ENCODE data around the gene TACO1. TPM values are rescaled to one million over a fixed set of nuclear protein-coding genes. Genes with fewer than 3 reads are reported as not detected.

Gene TACO1
- total RNA-seq, 2 experiments from 2014 or later, result 23.3 to 27.8 TPM

DNA sequence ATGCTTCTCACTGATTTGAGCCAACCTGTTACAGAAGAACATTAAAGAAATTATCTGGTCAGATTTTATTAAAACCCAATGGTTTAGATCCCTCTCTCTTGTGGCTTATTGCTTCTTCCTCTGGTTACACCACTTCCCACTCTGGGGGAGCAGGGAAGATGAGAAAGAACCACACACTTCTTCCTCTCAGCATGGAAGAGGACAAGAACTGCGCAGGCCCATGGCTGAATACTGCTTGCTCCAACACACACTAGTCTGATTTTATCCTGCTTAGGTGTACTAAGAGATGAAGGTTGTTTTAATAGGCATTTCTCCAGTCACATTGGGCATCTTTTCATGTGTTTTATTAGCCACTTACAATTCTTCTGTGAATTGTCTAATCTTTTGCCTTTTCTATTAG lies 49.1 kb downstream of the TACO1 start:
- DNase-seq (no peak), ATAC-seq (no peak)
- Mint-ChIP-seq H3K36me3 (peaks cover 19% of the 10 kb centered on the region), H3K27ac (no peak overlapping the region), H3K4me3 (no peak overlapping the region), H3K9me3 (ENCODE audit: low read depth) (no peaks in the 10 kb centered on the region), H3K4me1 (peaks cover 12% of the 10 kb centered on the region), H3K27me3 (no peaks in the 10 kb centered on the region)
- CTCF ChIA-PET, result no interaction called here

DNA sequence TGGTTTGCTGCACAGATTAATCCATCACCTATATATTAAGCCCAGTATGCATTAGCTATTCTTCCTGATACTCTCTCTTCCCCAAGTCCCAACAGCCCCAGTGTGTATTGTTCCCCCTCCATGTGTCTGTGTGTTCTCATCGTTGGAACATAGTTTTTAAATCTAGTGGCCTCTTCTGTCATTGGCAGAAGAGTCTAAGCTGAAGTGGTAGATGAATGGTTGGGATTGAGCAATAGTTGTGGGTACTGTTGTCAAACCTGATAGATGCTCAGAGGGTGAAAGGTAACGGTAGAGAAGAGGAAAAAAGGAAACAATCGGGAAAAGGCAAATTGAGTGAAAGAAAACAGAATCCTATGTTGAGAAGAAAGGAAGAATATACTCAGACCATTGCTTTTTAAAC lies 51.4 kb downstream of the TACO1 start:
- no peak overlapping the region for H3K4me3 Mint-ChIP-seq
- ATAC-seq (no peak), DNase-seq (no peak)
- CTCF ChIA-PET, result interaction anchor here (1.2 to 1.3 kb wide), 2 partner anchors 9 to 14 kb away, joined by 3 read pairs; no protein-coding TSS in a partner anchor
- H3K36me3 Mint-ChIP-seq, result peaks cover 17% of the 10 kb centered on the region
- no peak overlapping the region for H3K27ac Mint-ChIP-seq
- no peaks in the 10 kb centered on the region for H3K27me3 Mint-ChIP-seq
- no peaks in the 10 kb centered on the region for H3K9me3 Mint-ChIP-seq (ENCODE audit: low read depth)
- H3K4me1 Mint-ChIP-seq, result peaks cover 9% of the 10 kb centered on the region

DNA sequence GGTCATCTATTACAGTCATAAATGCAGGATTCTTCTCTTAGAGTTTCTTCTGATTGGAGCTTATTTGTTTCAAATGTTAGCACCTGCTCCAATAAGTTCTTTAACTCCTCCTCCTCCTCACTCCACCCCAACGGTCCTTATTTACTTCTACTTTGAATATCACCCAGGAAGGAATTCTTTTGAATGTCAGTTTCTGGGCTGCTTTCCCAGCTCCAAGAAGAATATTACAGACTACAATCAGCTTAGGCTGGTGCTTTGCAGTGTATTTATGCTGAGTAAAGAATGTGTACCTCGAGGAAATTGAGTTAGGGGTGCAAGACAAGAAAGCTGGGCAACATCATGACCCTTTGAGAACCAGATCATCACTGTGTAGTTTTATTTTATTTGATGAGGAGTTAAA lies 52.4 kb downstream of the TACO1 start:
- ATAC-seq (no peak), DNase-seq (no peak)
- H3K4me1 Mint-ChIP-seq, result peaks cover 9% of the 10 kb centered on the region
- H3K27ac Mint-ChIP-seq, result no peak overlapping the region
- peaks cover 21% of the 10 kb centered on the region for H3K36me3 Mint-ChIP-seq
- H3K27me3 Mint-ChIP-seq, result no peaks in the 10 kb centered on the region
- CTCF ChIA-PET, result interaction anchor here (1.0 to 1.2 kb wide), 2 partner anchors 13 to 17 kb away, joined by 3 read pairs; no protein-coding TSS in a partner anchor
- H3K9me3 Mint-ChIP-seq (ENCODE audit: low read depth), result no peaks in the 10 kb centered on the region
- no peak overlapping the region for H3K4me3 Mint-ChIP-seq

DNA sequence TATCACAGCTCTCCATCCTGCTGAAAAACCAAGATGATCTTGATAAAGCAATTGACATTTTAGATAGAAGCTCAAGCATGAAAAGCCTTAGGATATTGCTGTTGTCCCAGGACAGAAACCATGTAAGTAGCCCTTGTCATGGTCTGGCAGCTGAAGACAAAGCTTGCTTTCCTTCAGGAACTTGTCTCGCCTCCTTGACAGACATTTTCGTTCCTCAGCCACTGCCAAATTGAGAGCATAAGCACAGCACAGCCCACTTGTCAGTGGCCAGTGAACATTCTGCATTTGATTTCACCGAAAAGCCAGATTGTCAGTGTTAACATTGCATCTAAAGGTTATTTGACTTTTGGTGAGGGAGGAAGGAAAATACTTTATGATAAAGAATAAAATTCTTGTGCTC lies 57.1 kb downstream of the TACO1 start:
- H3K36me3 Mint-ChIP-seq, result peaks cover 20% of the 10 kb centered on the region

More for the DNA sequence above, 57.1 kb downstream of the TACO1 start:
- Mint-ChIP-seq H3K4me3 (no peak overlapping the region), H3K9me3 (ENCODE audit: low read depth) (no peaks in the 10 kb centered on the region), H3K27ac (no peak overlapping the region), H3K27me3 (no peaks in the 10 kb centered on the region), H3K4me1 (no peaks in the 10 kb centered on the region)
- ATAC-seq (no peak), DNase-seq (no peak)
- CTCF ChIA-PET, result no interaction called here

Other genes with a start within 250 kb of the TACO1 start
- 10 to 100 TPM in 1 of 2 experiments, 1 to 10 TPM in 1; 2.2 to 13.6 TPM for gene CYB561, start 154.6 kb upstream of the TACO1 start, total RNA-seq
- gene ACE, start 123.8 kb upstream of the TACO1 start, total RNA-seq, result 1 to 10 TPM in 1 of 2 experiments, under 1 TPM in 1; 0.33 to 2.2 TPM
- gene KCNH6, start 77.5 kb upstream of the TACO1 start, total RNA-seq, result not detected
- gene DCAF7, start 50.4 kb upstream of the TACO1 start, total RNA-seq, result 100 to 1,000 TPM; 129 to 139 TPM
- gene MAP3K3, start 21.5 kb downstream of the TACO1 start, total RNA-seq, result 10 to 100 TPM; 29.0 to 36.5 TPM
- 100 to 1,000 TPM; 303 to 356 TPM for gene LIMD2, start 99.2 kb downstream of the TACO1 start, total RNA-seq
- 10 to 100 TPM; 59.9 to 76.8 TPM for gene STRADA, start 140.9 kb downstream of the TACO1 start, total RNA-seq
- 10 to 100 TPM; 55.7 to 71.1 TPM for gene CCDC47, start 172.7 kb downstream of the TACO1 start, total RNA-seq
- gene DDX42, start 173.3 kb downstream of the TACO1 start, total RNA-seq, result 100 to 1,000 TPM; 121 to 123 TPM
- 100 to 1,000 TPM; 157 to 195 TPM for gene PSMC5, start 226.5 kb downstream of the TACO1 start, total RNA-seq
- gene FTSJ3, start 226.8 kb downstream of the TACO1 start, total RNA-seq, result 10 to 100 TPM; 58.9 to 71.7 TPM
- 100 to 1,000 TPM; 137 to 151 TPM for gene SMARCD2, start 241.8 kb downstream of the TACO1 start, total RNA-seq